Endothelial cell of umbilical vein (primary cell): Measurements from ENCODE around the gene ATP10B. TPM values are rescaled to one million over a fixed set of nuclear protein-coding genes. Genes with fewer than 3 reads are reported as not detected.

Source experiments
- BruUV-seq: library from RNA; stranded (reverse); fragments of 400-500 nt; replicated peaks from 2 replicates; lab custom pipeline; 2021; lab: Mats Ljungman, UMichigan
- CTCF ChIA-PET: fragments of 300-600, 350-600 bp; sonication (Branson Sonifier 250); formaldehyde crosslinking; loops from one replicate; lab custom pipeline; 2021; ENCODE audit warnings: antibody characterized with exemption, inconsistent platforms; lab: Charles Lee
- POLR2A ChIA-PET: fragments of 300-600, 350-600 bp; sonication (Branson Sonifier 250); formaldehyde crosslinking; loops from one replicate; lab custom pipeline; 2021; ENCODE audit warnings: antibody characterized with exemption, inconsistent platforms; lab: Charles Lee
- DNase-seq: peaks from one replicate; pipeline ENCODE4 v3.0.0-alpha.2; 2011; ENCODE audit warnings: low read depth, low spot score
- FAIRE-seq: peaks from 2 replicates; lab custom pipeline; 2011; peaks lifted over from hg19 to GRCh38; lab: Jason Lieb, UNC
- H2AFZ ChIP-seq: 2 replicates; pipeline ENCODE4 v1.6.0; 2012; ENCODE audit warnings: low read depth, low read length, control low read depth, inconsistent platforms
- H3K27ac ChIP-seq: 2 replicates; pipeline ENCODE4 v1.5.1; 2011; ENCODE audit warnings: low read depth, mild to moderate bottlenecking, control low read depth, low read length, moderate library complexity; ENCODE audit not compliant: insufficient read depth
- H3K27me3 ChIP-seq, 2 experiments: 2 replicates each; pipeline versions ENCODE4 v1.6.0 to v1.6.1; 2011; ENCODE audit warnings: low read length in 2 of 2, mixed read lengths in 1 of 2; ENCODE audit not compliant: control insufficient read depth in 2 of 2, insufficient read depth in 2 of 2
- H3K36me3 ChIP-seq, 2 experiments: 2 replicates in 1 of 2; 3 replicates in 1 of 2; pipeline ENCODE4 v1.5.1; 2011; ENCODE audit warnings: low read length in 2 of 2, mild to moderate bottlenecking in 1 of 2, moderate library complexity in 1 of 2; ENCODE audit not compliant: control insufficient read depth in 2 of 2, insufficient read depth in 2 of 2; ENCODE audit errors: extremely low read depth in 1 of 2
- H3K4me1 ChIP-seq: 3 replicates; pipeline ENCODE4 v1.5.1; 2011; ENCODE audit warnings: mild to moderate bottlenecking, low read length; ENCODE audit not compliant: control insufficient read depth, insufficient read depth; ENCODE audit errors: extremely low read depth
- H3K4me2 ChIP-seq: 2 replicates; pipeline ENCODE4 v1.6.1; 2011; ENCODE audit warnings: low read length, control low read depth, mixed read lengths; ENCODE audit not compliant: insufficient read depth
- H3K4me3 ChIP-seq, 3 experiments: fragments of 200-600 bp in 1 of 3; sonication (generic), shearing (Covaris generic) in 1 of 3; replicated peaks in 1 of 3; 2 replicates each; pipeline ENCODE4 v1.5.1; 2011 to 2016; ENCODE audit warnings: control low read depth in 3 of 3, low read length in 3 of 3, mild to moderate bottlenecking in 2 of 3, inconsistent platforms in 1 of 3, low read depth in 1 of 3, moderate library complexity in 1 of 3; ENCODE audit not compliant: insufficient read depth in 1 of 3
- H3K79me2 ChIP-seq: 2 replicates; pipeline ENCODE4 v1.6.0; 2012; ENCODE audit warnings: low read length, inconsistent platforms; ENCODE audit not compliant: control insufficient read depth, insufficient read depth
- H3K9ac ChIP-seq: replicated peaks from 2 replicates; pipeline ENCODE3; 2011; ENCODE audit warnings: low read length, control low read depth; ENCODE audit not compliant: insufficient read depth; ENCODE audit errors: extremely low read depth
- H3K9me1 ChIP-seq: replicated peaks from 3 replicates; pipeline ENCODE4 v1.6.0; 2011; ENCODE audit warnings: mild to moderate bottlenecking, low read length; ENCODE audit not compliant: control insufficient read depth, insufficient read depth; ENCODE audit errors: extremely low read depth
- H3K9me3 ChIP-seq: replicated peaks from 2 replicates; pipeline ENCODE4 v1.5.1; 2012; ENCODE audit warnings: low read length, inconsistent platforms; ENCODE audit not compliant: control insufficient read depth, insufficient read depth
- H4K20me1 ChIP-seq: replicated peaks from 2 replicates; pipeline ENCODE3; 2011; ENCODE audit warnings: mild to moderate bottlenecking, low read length; ENCODE audit not compliant: control insufficient read depth, insufficient read depth; ENCODE audit errors: extremely low read depth
- CTCF ChIP-seq, 2 donors: IDR thresholded peaks; 1 replicate in 1 of 2; 2 replicates in 1 of 2; pipeline ENCODE4 v1.5.1; 2011; ENCODE audit warnings: low read length in 2 of 2, mild to moderate bottlenecking in 2 of 2, moderate library complexity in 2 of 2, control low read depth in 1 of 2, inconsistent platforms in 1 of 2, low read depth in 1 of 2; ENCODE audit not compliant: insufficient read depth in 1 of 2; ENCODE audit errors: extremely low read depth in 1 of 2
- EZH2 ChIP-seq: IDR thresholded peaks from 2 replicates; pipeline ENCODE4 v1.6.1; 2012; ENCODE audit warnings: borderline replicate concordance, low read depth, mild to moderate bottlenecking, moderate library complexity, low read length, inconsistent platforms; ENCODE audit not compliant: severe bottlenecking
- FOS ChIP-seq: IDR thresholded peaks from 2 replicates; pipeline ENCODE4 v1.6.1; 2011; ENCODE audit warnings: mild to moderate bottlenecking, low read length, moderate library complexity, borderline replicate concordance; ENCODE audit not compliant: insufficient read depth
- GATA2 ChIP-seq: IDR thresholded peaks from 2 replicates; pipeline ENCODE4 v1.7.0; 2011; ENCODE audit warnings: low read depth, mild to moderate bottlenecking, moderate library complexity, mixed read lengths, low read length; ENCODE audit not compliant: insufficient read length, insufficient read depth
- JUN ChIP-seq: IDR thresholded peaks from 2 replicates; pipeline ENCODE4 v1.6.1; 2011; ENCODE audit warnings: borderline replicate concordance, low read depth; ENCODE audit not compliant: insufficient read length, insufficient read depth
- MYC ChIP-seq: IDR thresholded peaks from one replicate; pipeline ENCODE4 v1.6.1; 2011; ENCODE audit warnings: mild to moderate bottlenecking, low read depth, low read length
- POLR2A ChIP-seq: IDR thresholded peaks from 2 replicates; pipeline ENCODE4 v1.6.1; 2012; ENCODE audit warnings: low read depth, mild to moderate bottlenecking, control low read depth, low read length
- POLR2AphosphoS5 ChIP-seq: IDR thresholded peaks from 2 replicates; pipeline ENCODE4 v1.6.1; 2012; ENCODE audit warnings: low read depth, mild to moderate bottlenecking, control low read depth, low read length, moderate library complexity; ENCODE audit not compliant: insufficient read depth
- dilution Hi-C: fragments of 300-500 bp; cut with MboI; formaldehyde crosslinking; loops from one replicate; pipeline ENCODE4 v1.15.0; 2019; ENCODE audit warnings: low sequenced_read_pairs; ENCODE audit not compliant: extremely low pct_ligation_motif_present
- intact Hi-C: fragments of 100-400 bp; cut with micrococcal nuclease; formaldehyde crosslinking; loops from one replicate; pipeline ENCODE4 v1.10.0; 2022
- polyA plus RNA-seq, 4 experiments: library from polyadenylated mRNA; depleted of rRNA in 3 of 4; stranded (reverse) in 3 of 4; unstranded in 1 of 4; fragments of >200 nt; gene quantifications; 2 replicates each; pipeline versions ENCODE4 v1.2.1 to v1.2.3, GENCODE V29; 2011 to 2012; ENCODE audit warnings: missing spikeins in 1 of 4
- total RNA-seq: library from RNA; stranded (reverse); gene quantifications from 2 replicates; pipeline ENCODE4 v1.2.3, GENCODE V29; 2021
- TF ChIP-seq, protein P1 (sequence below): IDR thresholded peaks from 2 replicates; pipeline ENCODE4 v1.6.1; 2011; ENCODE audit not compliant: insufficient read depth, insufficient read length

The ATP10B gene
- total and polyA plus RNA-seq, 2 donors (not counting 3 experiments of a cell fraction or from before 2014, with no cell fraction given), result not detected

DNA sequence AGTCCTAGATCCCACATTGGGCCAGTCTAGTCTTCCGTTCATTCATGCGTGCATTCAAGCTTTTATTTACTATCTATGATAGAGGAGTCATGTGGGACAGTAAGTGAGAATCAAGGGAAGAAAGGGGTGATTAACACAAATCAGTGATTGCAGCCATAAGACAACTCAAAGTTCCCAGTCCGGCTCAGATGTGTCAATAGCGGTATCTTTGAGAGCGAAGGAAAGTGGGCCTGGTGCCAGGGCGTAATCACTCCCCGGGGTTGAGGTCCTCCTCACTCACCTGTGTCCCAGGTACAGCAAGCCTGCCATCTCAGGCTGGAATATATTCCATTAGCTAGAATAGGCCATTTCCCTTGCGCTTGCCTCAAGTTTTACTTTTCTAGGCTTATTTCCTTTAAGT is 196.3 kb downstream of the ATP10B start:
- H3K79me2 ChIP-seq, result no peaks in the 10 kb centered on the region
- POLR2A ChIA-PET, result no interaction called here
- H3K27ac ChIP-seq, result no peak overlapping the region
- intact Hi-C loops (no loop called here), dilution Hi-C loops (no loop called here)
- H4K20me1 ChIP-seq, result no peaks in the 10 kb centered on the region
- DNase-seq (no peak), FAIRE-seq (no peak)
- no peak overlapping the region for H2AFZ ChIP-seq
- H3K9me3 ChIP-seq, result no peaks in the 10 kb centered on the region
- no peak overlapping the region for H3K9ac ChIP-seq
- H3K4me3 ChIP-seq, result no peak overlapping the region
- H3K27me3 ChIP-seq, result no peaks in the 10 kb centered on the region
- H3K4me1 ChIP-seq, result no peaks in the 10 kb centered on the region
- CTCF ChIA-PET, result no interaction called here
- no TSS peak for BruUV-seq
- H3K9me1 ChIP-seq, result no peaks in the 10 kb centered on the region
- no peak for TF ChIP-seq POLR2A
- TF ChIP-seq POLR2AphosphoS5, result no peak
- no peak for TF ChIP-seq CTCF (IDR thresholded peaks at IDR 0.05; ENCODE audit: extremely low read depth in 1 of 2, insufficient read depth in 1 of 2, low read depth in 1 of 2, low read length in 2 of 2)
- TF ChIP-seq EZH2, result no peak
- TF ChIP-seq, protein P1, sequence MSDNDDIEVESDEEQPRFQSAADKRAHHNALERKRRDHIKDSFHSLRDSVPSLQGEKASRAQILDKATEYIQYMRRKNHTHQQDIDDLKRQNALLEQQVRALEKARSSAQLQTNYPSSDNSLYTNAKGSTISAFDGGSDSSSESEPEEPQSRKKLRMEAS, result no peak
- no peak for TF ChIP-seq JUN
- TF ChIP-seq MYC, result no peak
- TF ChIP-seq FOS, result no peak
- no peak for TF ChIP-seq GATA2
- no peaks in the 10 kb centered on the region for H3K36me3 ChIP-seq
- no peak overlapping the region for H3K4me2 ChIP-seq
